IMR-90 (cell line): ENCODE results near the gene LDB1.
A peak's percentile ranks its signal among the peaks of the same experiment; 100 is the strongest.

Source experiments
- CTCF ChIP-seq: conservative IDR thresholded peaks from 2 replicates; pipeline ENCODE4 v1.5.1; 2012; ENCODE audit warnings: mild to moderate bottlenecking, low read depth, low read length, improper control_type of control experiment
- POLR2A ChIP-seq: IDR thresholded peaks from 2 replicates; pipeline ENCODE4 v1.6.1; 2012; ENCODE audit warnings: mild to moderate bottlenecking, low read depth, low read length
- TF ChIP-seq, protein P1 (sequence below): fragments of 150-350 bp; IDR thresholded peaks from 2 replicates; pipeline ENCODE4 v1.6.1; 2017; ENCODE audit warnings: mild to moderate bottlenecking, antibody characterized with exemption, low read length, low read depth

DNA sequence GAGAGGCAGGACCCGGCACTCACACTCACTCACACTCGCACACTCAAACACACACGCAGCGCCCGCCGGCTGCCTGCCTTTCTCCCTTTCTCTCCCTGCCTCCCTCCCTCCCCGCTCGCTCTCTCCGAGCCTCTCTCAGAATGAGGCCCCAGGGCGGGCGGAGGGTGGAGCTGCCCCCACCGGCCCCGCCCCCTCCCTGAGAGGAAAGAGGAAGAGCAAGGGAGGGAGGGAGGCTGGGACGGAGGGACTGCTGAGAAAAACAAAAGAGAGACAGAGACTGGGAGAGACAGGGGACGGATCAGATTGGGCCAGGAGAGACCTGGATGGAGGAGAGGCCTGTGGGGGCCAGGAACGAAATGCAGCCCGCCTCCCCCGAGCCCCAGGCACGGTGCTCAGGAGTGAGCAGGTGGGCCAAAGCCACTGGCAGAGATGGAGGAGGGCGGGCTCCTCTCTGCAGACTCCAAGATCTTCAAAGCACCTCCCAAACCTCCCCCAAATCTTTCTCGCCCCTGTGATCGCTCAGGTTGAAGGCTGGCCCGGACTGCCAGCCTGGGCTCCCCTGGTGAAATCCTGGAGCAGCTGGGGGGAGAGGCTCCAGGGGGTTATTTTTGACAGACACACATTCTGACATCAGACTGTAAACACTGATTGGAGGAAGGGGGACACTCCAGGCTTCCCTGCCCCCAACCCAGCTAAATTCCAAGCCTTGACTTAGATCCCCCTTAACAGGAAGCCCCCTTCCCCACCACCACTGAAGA is 5.1 kb downstream of the LDB1 start:
- TF ChIP-seq CTCF (no peak), POLR2A (peak; percentile 71)
- TF ChIP-seq, protein P1, sequence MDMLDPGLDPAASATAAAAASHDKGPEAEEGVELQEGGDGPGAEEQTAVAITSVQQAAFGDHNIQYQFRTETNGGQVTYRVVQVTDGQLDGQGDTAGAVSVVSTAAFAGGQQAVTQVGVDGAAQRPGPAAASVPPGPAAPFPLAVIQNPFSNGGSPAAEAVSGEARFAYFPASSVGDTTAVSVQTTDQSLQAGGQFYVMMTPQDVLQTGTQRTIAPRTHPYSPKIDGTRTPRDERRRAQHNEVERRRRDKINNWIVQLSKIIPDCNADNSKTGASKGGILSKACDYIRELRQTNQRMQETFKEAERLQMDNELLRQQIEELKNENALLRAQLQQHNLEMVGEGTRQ, result no peak
